ENCODE data around the gene GLRA1.

DNA sequence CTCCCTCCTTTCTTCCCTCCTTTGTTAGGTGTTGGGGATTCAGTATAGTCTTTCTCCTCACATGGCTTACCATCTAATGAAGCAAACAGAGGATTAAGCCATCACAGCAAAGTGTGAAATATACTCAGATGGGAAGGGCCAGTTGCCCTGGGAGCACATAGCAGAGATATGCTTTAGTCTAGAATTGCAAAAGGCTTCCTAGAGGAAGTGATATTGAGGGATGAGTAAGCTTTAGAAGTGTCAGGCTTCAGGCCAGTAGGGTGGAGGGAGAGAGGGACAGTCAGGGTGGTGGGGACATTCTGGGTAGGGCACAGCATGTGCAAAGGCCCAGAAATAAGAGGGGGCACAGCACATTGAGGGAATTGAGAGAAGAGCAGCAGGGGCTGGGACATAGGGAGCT lies 46.2 kb upstream of the GLRA1 start:
- TF ChIP-seq, protein P1, sequence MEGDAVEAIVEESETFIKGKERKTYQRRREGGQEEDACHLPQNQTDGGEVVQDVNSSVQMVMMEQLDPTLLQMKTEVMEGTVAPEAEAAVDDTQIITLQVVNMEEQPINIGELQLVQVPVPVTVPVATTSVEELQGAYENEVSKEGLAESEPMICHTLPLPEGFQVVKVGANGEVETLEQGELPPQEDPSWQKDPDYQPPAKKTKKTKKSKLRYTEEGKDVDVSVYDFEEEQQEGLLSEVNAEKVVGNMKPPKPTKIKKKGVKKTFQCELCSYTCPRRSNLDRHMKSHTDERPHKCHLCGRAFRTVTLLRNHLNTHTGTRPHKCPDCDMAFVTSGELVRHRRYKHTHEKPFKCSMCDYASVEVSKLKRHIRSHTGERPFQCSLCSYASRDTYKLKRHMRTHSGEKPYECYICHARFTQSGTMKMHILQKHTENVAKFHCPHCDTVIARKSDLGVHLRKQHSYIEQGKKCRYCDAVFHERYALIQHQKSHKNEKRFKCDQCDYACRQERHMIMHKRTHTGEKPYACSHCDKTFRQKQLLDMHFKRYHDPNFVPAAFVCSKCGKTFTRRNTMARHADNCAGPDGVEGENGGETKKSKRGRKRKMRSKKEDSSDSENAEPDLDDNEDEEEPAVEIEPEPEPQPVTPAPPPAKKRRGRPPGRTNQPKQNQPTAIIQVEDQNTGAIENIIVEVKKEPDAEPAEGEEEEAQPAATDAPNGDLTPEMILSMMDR (IDR thresholded peaks at IDR 0.05): no peak
- TF ChIP-seq, protein P2, sequence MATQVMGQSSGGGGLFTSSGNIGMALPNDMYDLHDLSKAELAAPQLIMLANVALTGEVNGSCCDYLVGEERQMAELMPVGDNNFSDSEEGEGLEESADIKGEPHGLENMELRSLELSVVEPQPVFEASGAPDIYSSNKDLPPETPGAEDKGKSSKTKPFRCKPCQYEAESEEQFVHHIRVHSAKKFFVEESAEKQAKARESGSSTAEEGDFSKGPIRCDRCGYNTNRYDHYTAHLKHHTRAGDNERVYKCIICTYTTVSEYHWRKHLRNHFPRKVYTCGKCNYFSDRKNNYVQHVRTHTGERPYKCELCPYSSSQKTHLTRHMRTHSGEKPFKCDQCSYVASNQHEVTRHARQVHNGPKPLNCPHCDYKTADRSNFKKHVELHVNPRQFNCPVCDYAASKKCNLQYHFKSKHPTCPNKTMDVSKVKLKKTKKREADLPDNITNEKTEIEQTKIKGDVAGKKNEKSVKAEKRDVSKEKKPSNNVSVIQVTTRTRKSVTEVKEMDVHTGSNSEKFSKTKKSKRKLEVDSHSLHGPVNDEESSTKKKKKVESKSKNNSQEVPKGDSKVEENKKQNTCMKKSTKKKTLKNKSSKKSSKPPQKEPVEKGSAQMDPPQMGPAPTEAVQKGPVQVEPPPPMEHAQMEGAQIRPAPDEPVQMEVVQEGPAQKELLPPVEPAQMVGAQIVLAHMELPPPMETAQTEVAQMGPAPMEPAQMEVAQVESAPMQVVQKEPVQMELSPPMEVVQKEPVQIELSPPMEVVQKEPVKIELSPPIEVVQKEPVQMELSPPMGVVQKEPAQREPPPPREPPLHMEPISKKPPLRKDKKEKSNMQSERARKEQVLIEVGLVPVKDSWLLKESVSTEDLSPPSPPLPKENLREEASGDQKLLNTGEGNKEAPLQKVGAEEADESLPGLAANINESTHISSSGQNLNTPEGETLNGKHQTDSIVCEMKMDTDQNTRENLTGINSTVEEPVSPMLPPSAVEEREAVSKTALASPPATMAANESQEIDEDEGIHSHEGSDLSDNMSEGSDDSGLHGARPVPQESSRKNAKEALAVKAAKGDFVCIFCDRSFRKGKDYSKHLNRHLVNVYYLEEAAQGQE (IDR thresholded peaks at IDR 0.05; ENCODE audit: insufficient read depth in 1 of 2, low read depth in 2 of 2, low read length in 1 of 2): no peak
- TF ChIP-seq TCF7L2 (IDR thresholded peaks at IDR 0.05; ENCODE audit: low read depth, low read length): no peak
